Activated naive CD8-positive, alpha-beta T cell treated with anti-CD3 and anti-CD28 coated beads, Interleukin-2, amount 50 U/mL, for 24 hours (primary cell): Measurements from ENCODE around the gene GNAT2.

Source experiments
- ATAC-seq: fragments of 150-1000 bp; cut with Tn5 transposase; one replicate; pipeline ENCODE4 v1.10.0; 2021
- DNase-seq: peaks from one replicate; pipeline ENCODE4 v3.0.0; 2021
- H3K27ac Mint-ChIP-seq: one replicate; pipeline ENCODE4 v1.8.0; 2021; ENCODE audit warnings: mild to moderate bottlenecking, mixed read lengths
- H3K27me3 Mint-ChIP-seq: one replicate; pipeline ENCODE4 v1.8.0; 2021; ENCODE audit warnings: mixed read lengths
- H3K36me3 Mint-ChIP-seq: one replicate; pipeline ENCODE4 v1.8.0; 2021; ENCODE audit warnings: low read depth, mixed read lengths
- H3K4me1 Mint-ChIP-seq: one replicate; pipeline ENCODE4 v1.8.0; 2021; ENCODE audit warnings: mixed read lengths
- H3K4me3 Mint-ChIP-seq: one replicate; pipeline ENCODE4 v1.8.0; 2021; ENCODE audit warnings: mild to moderate bottlenecking, moderate library complexity, mixed read lengths
- H3K9me3 Mint-ChIP-seq: one replicate; pipeline ENCODE4 v1.8.0; 2021; ENCODE audit warnings: mixed read lengths

GNAT2 gene

GRCh38 chr1:109615879-109616278, 3.5 kb downstream of the GNAT2 start:
- H3K4me1 Mint-ChIP-seq, result peaks cover 38% of the 10 kb centered on the region
- no peak for DNase-seq
- no peak overlapping the region for H3K27ac Mint-ChIP-seq
- ATAC-seq, result no peak
- no peaks in the 10 kb centered on the region for H3K27me3 Mint-ChIP-seq
- H3K9me3 Mint-ChIP-seq, result no peaks in the 10 kb centered on the region
- H3K36me3 Mint-ChIP-seq, result peaks cover 2% of the 10 kb centered on the region
- no peak overlapping the region for H3K4me3 Mint-ChIP-seq

GRCh38 chr1:109613361-109614147, 5.9 kb downstream of the GNAT2 start:
- DNase-seq (no peak), ATAC-seq (no peak)
- Mint-ChIP-seq H3K4me3 (no peak overlapping the region), H3K27me3 (no peaks in the 10 kb centered on the region), H3K9me3 (no peaks in the 10 kb centered on the region), H3K27ac (no peak overlapping the region), H3K36me3 (no peaks in the 10 kb centered on the region), H3K4me1 (peaks cover 26% of the 10 kb centered on the region)

DNA sequence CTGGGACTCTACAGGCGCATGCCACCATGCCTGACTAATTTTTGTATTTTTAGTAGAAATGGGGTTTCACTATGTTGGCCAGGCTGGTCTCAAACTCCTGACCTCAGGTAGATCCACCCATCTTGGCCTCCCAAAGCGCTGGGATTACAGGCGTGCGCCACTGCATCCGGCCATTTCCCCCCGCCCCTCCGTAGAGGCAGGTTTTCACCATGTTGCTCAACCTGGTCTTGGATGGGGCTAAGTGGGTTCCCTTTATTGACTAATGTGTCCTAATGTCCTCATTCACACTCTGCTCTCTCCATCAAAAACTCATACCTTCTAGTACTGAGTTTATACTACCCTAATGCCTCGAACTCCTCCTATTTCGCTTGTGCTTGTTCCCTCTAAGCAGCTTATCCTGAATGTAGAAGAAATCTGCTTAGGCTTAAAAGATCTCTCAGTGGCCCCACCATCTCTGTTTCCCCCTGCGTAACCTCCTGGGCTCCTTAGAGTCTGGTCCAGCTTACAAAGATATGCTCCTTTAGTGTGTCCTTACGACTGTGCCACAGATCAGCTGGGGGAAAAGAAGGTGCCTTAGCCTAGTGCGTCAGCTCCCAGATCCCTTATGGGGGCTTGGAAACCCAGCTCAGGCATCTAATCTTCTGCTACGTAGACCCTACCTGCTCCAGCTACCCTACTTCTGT, 8.0 kb downstream of the GNAT2 start:
- H3K4me1 Mint-ChIP-seq, result peaks cover 8% of the 10 kb centered on the region
- H3K27ac Mint-ChIP-seq, result no peak overlapping the region
- no peaks in the 10 kb centered on the region for H3K9me3 Mint-ChIP-seq
- no peaks in the 10 kb centered on the region for H3K36me3 Mint-ChIP-seq
- no peak for DNase-seq
- no peaks in the 10 kb centered on the region for H3K27me3 Mint-ChIP-seq
- no peak for ATAC-seq
- no peak overlapping the region for H3K4me3 Mint-ChIP-seq

DNA sequence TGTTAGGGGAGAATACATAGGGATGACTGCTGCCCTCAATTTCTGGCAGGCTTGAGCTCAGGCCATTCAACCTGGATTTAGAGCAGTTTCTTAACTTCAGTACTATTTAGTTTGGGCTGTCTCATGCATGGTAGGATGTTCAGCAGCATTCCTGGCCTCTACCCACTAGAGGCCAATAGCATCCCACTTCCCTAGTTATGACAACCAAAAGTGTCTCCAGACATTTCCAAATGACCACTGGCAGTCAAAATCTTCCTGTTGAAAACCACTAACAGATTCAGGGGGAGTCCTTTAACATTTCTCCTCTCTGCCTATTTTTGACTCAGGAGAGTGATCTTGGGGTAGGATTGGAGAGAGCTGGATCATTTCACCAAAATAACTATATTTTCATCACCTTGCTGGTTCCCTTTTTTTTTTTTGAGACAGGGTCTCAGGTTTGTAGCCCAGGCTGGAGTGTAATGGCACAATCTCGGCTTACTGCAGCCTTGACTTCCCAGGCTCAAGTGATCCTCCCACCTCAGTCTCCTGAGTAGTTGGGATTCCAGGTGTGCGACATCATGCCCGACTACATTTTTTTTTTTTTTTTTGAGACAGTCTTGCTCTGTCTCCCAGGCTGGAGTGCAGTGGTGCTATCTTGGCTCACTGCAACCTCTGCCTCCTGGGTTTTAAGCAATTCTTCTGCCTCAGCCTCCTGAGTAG, 8.7 kb downstream of the GNAT2 start:
- Mint-ChIP-seq H3K4me1 (peaks cover under 1% of the 10 kb centered on the region), H3K27me3 (no peaks in the 10 kb centered on the region), H3K36me3 (no peaks in the 10 kb centered on the region), H3K9me3 (no peaks in the 10 kb centered on the region), H3K27ac (no peak overlapping the region), H3K4me3 (no peak overlapping the region)
- DNase-seq (no peak), ATAC-seq (no peak)

GRCh38 chr1:109609881-109610280, 9.5 kb downstream of the GNAT2 start:
- DNase-seq, result no peak
- no peaks in the 10 kb centered on the region for H3K36me3 Mint-ChIP-seq
- no peaks in the 10 kb centered on the region for H3K4me1 Mint-ChIP-seq
- H3K4me3 Mint-ChIP-seq, result no peak overlapping the region
- no peak for ATAC-seq
- no peaks in the 10 kb centered on the region for H3K9me3 Mint-ChIP-seq
- no peak overlapping the region for H3K27ac Mint-ChIP-seq
- H3K27me3 Mint-ChIP-seq, result no peaks in the 10 kb centered on the region

- Mint-ChIP-seq H3K27ac (no peak overlapping the region), H3K27me3 (no peaks in the 10 kb centered on the region), H3K4me3 (no peak overlapping the region), H3K9me3 (no peaks in the 10 kb centered on the region), H3K4me1 (peaks cover 7% of the 10 kb centered on the region), H3K36me3 (no peaks in the 10 kb centered on the region)
- ATAC-seq, result no peak
- no peak for DNase-seq
These were observed 14.0 kb downstream of the GNAT2 start for GRCh38 chr1:109605381-109605780.

DNA sequence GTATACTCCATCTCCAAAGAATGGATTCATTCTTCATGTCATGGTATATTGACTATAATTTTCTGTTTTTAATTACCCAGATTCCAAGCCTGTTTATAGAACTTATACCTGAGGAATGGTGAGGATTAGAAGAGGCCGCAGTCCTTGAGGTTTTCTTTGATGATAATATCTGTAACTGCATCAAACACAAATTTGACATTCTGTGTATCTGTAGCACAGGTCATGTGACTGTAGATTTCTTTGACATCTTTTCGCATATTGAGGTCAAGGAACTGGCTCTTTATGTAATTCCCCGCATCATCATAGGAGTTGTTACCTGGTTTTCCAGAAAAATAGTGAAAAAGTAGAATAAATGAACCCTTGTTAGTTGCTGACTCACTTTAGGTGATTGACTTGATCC, 16.2 kb downstream of the GNAT2 start:
- peaks cover 2% of the 10 kb centered on the region for H3K36me3 Mint-ChIP-seq
- H3K4me3 Mint-ChIP-seq, result no peak overlapping the region
- no peak overlapping the region for H3K27ac Mint-ChIP-seq
- H3K27me3 Mint-ChIP-seq, result no peaks in the 10 kb centered on the region
- H3K4me1 Mint-ChIP-seq, result peaks cover 7% of the 10 kb centered on the region
- no peak for ATAC-seq
- no peaks in the 10 kb centered on the region for H3K9me3 Mint-ChIP-seq
- DNase-seq, result no peak

GRCh38 chr1:109598655-109599054, 20.8 kb downstream of the GNAT2 start:
- Mint-ChIP-seq H3K4me1 (peaks cover 7% of the 10 kb centered on the region), H3K9me3 (no peaks in the 10 kb centered on the region), H3K27me3 (no peaks in the 10 kb centered on the region), H3K27ac (no peak overlapping the region), H3K4me3 (no peak overlapping the region), H3K36me3 (peaks cover 19% of the 10 kb centered on the region)
- ATAC-seq (no peak), DNase-seq (no peak)

DNA sequence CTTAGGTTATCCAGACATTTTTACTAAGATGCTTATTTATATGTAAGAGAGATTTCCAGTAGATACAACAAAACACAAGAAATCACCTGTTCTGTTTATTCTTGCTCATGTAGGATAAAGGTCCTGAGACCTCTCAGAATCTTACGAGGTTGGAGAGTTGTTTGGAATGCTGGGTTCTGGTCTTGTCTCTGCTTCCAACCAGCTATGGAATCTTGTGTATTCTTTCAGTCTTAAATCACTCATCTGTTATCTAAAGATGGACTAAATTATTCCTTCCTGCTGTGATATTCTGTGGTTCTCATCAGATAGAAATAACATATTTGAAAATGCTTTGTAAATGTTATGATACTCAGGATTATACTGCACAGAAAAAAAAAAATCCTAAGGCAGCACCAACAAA, 21.3 kb downstream of the GNAT2 start:
- no peak overlapping the region for H3K27ac Mint-ChIP-seq
- H3K27me3 Mint-ChIP-seq, result no peaks in the 10 kb centered on the region
- no peak overlapping the region for H3K4me3 Mint-ChIP-seq
- H3K36me3 Mint-ChIP-seq, result peaks cover 22% of the 10 kb centered on the region
- H3K9me3 Mint-ChIP-seq, result no peaks in the 10 kb centered on the region
- no peak for ATAC-seq
- no peak for DNase-seq
- peaks cover 6% of the 10 kb centered on the region for H3K4me1 Mint-ChIP-seq

GRCh38 chr1:109595531-109595930, 23.9 kb downstream of the GNAT2 start:
- peaks cover 34% of the 10 kb centered on the region for H3K36me3 Mint-ChIP-seq

GRCh38 chr1:109592916-109593315, 26.5 kb downstream of the GNAT2 start:
- Mint-ChIP-seq H3K36me3 (peaks cover 45% of the 10 kb centered on the region), H3K27me3 (no peaks in the 10 kb centered on the region), H3K4me3 (no peak overlapping the region), H3K9me3 (no peaks in the 10 kb centered on the region), H3K4me1 (peaks cover 3% of the 10 kb centered on the region), H3K27ac (no peak overlapping the region)
- no peak for DNase-seq
- no peak for ATAC-seq

More at GRCh38 chr1:109595531-109595930, 23.9 kb downstream of the GNAT2 start:
- H3K9me3 Mint-ChIP-seq, result no peaks in the 10 kb centered on the region
- DNase-seq, result no peak
- no peak overlapping the region for H3K27ac Mint-ChIP-seq
- H3K27me3 Mint-ChIP-seq, result no peaks in the 10 kb centered on the region
- peaks cover 3% of the 10 kb centered on the region for H3K4me1 Mint-ChIP-seq
- no peak overlapping the region for H3K4me3 Mint-ChIP-seq
- no peak for ATAC-seq

GRCh38 chr1:109589679-109590078, 29.7 kb downstream of the GNAT2 start:
- peaks cover 3% of the 10 kb centered on the region for H3K4me1 Mint-ChIP-seq
- H3K4me3 Mint-ChIP-seq, result no peak overlapping the region
- H3K9me3 Mint-ChIP-seq, result no peaks in the 10 kb centered on the region
- ATAC-seq (no peak), DNase-seq (no peak)
- peaks cover 49% of the 10 kb centered on the region for H3K36me3 Mint-ChIP-seq
- no peaks in the 10 kb centered on the region for H3K27me3 Mint-ChIP-seq
- no peak overlapping the region for H3K27ac Mint-ChIP-seq

DNA sequence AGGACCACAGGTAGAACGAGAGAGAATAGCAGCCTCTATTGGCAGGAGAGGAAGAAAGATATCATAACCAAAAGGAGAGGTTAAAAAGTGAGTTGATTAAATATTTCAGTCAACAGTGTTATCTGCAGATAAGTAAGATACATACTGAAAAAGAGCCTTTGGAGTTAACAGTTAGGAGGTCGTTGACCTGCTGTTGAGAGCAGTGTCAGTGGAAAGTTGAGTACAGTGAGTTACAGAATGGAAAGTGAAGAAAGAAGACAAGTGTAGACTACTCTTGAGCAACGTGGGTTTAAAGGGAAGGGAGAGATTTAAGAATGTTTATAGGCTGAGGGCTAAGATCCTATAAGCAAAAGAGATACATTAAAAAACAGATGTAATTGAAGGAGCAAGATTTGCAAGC, 30.2 kb downstream of the GNAT2 start:
- peaks cover 50% of the 10 kb centered on the region for H3K36me3 Mint-ChIP-seq
- H3K9me3 Mint-ChIP-seq, result no peaks in the 10 kb centered on the region
- H3K27ac Mint-ChIP-seq, result no peak overlapping the region
- H3K27me3 Mint-ChIP-seq, result no peaks in the 10 kb centered on the region
- H3K4me3 Mint-ChIP-seq, result no peak overlapping the region
- peaks cover 3% of the 10 kb centered on the region for H3K4me1 Mint-ChIP-seq
- no peak for ATAC-seq
- DNase-seq, result no peak

GRCh38 chr1:109586055-109586454, 33.4 kb downstream of the GNAT2 start:
- no peaks in the 10 kb centered on the region for H3K9me3 Mint-ChIP-seq
- no peaks in the 10 kb centered on the region for H3K27me3 Mint-ChIP-seq

DNA sequence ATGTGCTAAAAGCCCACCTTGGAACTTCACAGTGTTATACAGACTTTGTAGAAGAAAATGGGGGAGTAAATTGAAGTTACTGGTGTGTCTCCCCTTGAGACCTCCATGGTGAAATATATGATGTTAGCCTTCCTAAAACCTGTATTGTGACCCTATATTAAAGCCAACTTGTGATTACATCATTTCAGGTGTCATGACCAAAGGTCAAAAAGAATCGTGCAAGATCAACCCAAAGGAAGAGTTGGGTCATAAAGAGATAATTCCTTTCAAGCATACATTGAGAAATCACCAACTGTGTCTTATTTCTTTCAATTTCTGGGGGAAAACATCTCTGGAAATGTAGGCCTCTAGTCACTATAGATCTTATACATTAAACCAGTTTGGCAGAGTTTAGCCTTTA, 34.6 kb downstream of the GNAT2 start:
- no peaks in the 10 kb centered on the region for H3K4me1 Mint-ChIP-seq
- no peaks in the 10 kb centered on the region for H3K27me3 Mint-ChIP-seq
- DNase-seq (no peak), ATAC-seq (no peak)
- H3K27ac Mint-ChIP-seq, result no peak overlapping the region
- peaks cover 47% of the 10 kb centered on the region for H3K36me3 Mint-ChIP-seq
- H3K4me3 Mint-ChIP-seq, result no peak overlapping the region
- no peaks in the 10 kb centered on the region for H3K9me3 Mint-ChIP-seq

More at GRCh38 chr1:109586055-109586454, 33.4 kb downstream of the GNAT2 start:
- Mint-ChIP-seq H3K4me3 (no peak overlapping the region), H3K36me3 (peaks cover 48% of the 10 kb centered on the region), H3K4me1 (no peaks in the 10 kb centered on the region), H3K27ac (no peak overlapping the region)
- no peak for DNase-seq
- no peak for ATAC-seq
